Measurements from ENCODE around the gene ETV7.

DNA sequence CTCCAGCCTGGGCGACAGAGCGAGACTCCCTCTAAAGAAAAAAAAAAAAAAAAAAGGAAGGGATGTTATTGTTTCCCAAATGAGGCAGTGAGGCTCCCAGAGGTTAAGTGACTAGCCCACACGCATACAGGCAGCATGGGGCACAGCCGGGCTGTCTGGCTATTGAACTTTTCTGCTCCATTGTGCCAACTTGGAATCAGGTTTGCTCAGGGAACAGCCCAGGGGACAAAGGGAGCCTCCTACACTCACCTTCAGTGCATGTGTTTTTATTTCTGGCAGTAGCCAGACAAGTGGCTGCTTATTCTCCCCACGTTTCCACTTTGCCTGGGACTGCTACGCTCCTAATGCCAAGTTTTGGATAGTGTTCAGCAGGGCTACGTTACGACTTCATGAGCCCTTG, 10.7 kb downstream of the ETV7 start:
- TF ChIP-seq RXRA (IDR thresholded peaks at IDR 0.05) (no peak), SP1 (IDR thresholded peaks at IDR 0.05) (no peak), JUND (IDR thresholded peaks at IDR 0.05) (no peak), YY1 (IDR thresholded peaks at IDR 0.05) (no peak)
- TF ChIP-seq, protein P1, sequence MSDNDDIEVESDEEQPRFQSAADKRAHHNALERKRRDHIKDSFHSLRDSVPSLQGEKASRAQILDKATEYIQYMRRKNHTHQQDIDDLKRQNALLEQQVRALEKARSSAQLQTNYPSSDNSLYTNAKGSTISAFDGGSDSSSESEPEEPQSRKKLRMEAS (IDR thresholded peaks at IDR 0.05), result no peak
- TF ChIP-seq, protein P2, sequence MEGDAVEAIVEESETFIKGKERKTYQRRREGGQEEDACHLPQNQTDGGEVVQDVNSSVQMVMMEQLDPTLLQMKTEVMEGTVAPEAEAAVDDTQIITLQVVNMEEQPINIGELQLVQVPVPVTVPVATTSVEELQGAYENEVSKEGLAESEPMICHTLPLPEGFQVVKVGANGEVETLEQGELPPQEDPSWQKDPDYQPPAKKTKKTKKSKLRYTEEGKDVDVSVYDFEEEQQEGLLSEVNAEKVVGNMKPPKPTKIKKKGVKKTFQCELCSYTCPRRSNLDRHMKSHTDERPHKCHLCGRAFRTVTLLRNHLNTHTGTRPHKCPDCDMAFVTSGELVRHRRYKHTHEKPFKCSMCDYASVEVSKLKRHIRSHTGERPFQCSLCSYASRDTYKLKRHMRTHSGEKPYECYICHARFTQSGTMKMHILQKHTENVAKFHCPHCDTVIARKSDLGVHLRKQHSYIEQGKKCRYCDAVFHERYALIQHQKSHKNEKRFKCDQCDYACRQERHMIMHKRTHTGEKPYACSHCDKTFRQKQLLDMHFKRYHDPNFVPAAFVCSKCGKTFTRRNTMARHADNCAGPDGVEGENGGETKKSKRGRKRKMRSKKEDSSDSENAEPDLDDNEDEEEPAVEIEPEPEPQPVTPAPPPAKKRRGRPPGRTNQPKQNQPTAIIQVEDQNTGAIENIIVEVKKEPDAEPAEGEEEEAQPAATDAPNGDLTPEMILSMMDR (IDR thresholded peaks at IDR 0.05; ENCODE audit: low read depth, low read length, missing input control), result no peak
- TF ChIP-seq, protein P3, sequence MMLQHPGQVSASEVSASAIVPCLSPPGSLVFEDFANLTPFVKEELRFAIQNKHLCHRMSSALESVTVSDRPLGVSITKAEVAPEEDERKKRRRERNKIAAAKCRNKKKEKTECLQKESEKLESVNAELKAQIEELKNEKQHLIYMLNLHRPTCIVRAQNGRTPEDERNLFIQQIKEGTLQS (IDR thresholded peaks at IDR 0.05), result no peak

Data from liver (tissue), 3 donors.